ENCODE results near the gene POLR1A. TPM values are rescaled to one million over a fixed set of nuclear protein-coding genes. Genes with fewer than 3 reads are reported as not detected.

The POLR1A gene
- total RNA-seq, 2 experiments from 2014 or later = 13.1 to 13.4 TPM

GRCh38 chr2:86016581-86016980 is 89.1 kb downstream of the POLR1A start:
- peaks cover 20% of the 10 kb centered on the region for H3K4me1 ChIP-seq (ENCODE audit: insufficient read depth, low read length)
- H3K4me3 Mint-ChIP-seq = no peak overlapping the region

GRCh38 chr2:86015699-86016098 is 90.0 kb downstream of the POLR1A start:
- H3K36me3 ChIP-seq (ENCODE audit: insufficient read depth, low read length) = no peaks in the 10 kb centered on the region
- Mint-ChIP-seq H3K4me1 (ENCODE audit: low read depth) (peaks cover 16% of the 10 kb centered on the region), H3K27ac (no peak overlapping the region), H3K9me3 (peaks cover 10% of the 10 kb centered on the region), H3K4me3 (no peak overlapping the region), H3K27me3 (no peaks in the 10 kb centered on the region), H3K36me3 (ENCODE audit: low read depth) (no peaks in the 10 kb centered on the region)
- CTCF ChIA-PET = no interaction called here
- peaks cover 0 to 12% of the 10 kb centered on the region in 2 experiments for H3K9me3 ChIP-seq (ENCODE audit: control insufficient read depth in 1 of 2, insufficient read depth in 1 of 2, low read length in 2 of 2)
- POLR2A ChIA-PET = no interaction called here
- DNase-seq (no peak), ATAC-seq (ENCODE audit: poor library complexity) (no peak)
- peaks cover 20% of the 10 kb centered on the region for H3K4me1 ChIP-seq (ENCODE audit: insufficient read depth, low read length)
- no peaks in the 10 kb centered on the region for H3K27me3 ChIP-seq (ENCODE audit: control insufficient read depth in 1 of 2, insufficient read depth in 2 of 2, low read length in 2 of 2)
- TF ChIP-seq CTCF (IDR thresholded peaks at IDR 0.05) = no peak
- H3K27ac ChIP-seq (ENCODE audit: low read depth in 1 of 2, low read length in 2 of 2) = no peak overlapping the region
- intact Hi-C loops (cut with DNase I, micrococcal nuclease) = no loop called here
- H3K4me3 ChIP-seq (ENCODE audit: low read length) = no peak overlapping the region

More at GRCh38 chr2:86016581-86016980, 89.1 kb downstream of the POLR1A start:
- no peak for TF ChIP-seq CTCF (IDR thresholded peaks at IDR 0.05)
- intact Hi-C loops (cut with DNase I, micrococcal nuclease) = no loop called here
- CTCF ChIA-PET = interaction anchor here (1.9 kb wide), 1 partner anchor 20 kb away, joined by 4 read pairs; no protein-coding TSS in a partner anchor
- POLR2A ChIA-PET = interaction anchor here (1.1 to 1.3 kb wide), 2 partner anchors 17 to 19 kb away, joined by 3 to 8 read pairs; no protein-coding TSS in a partner anchor
- ATAC-seq (ENCODE audit: poor library complexity) = no peak
- no peaks in the 10 kb centered on the region for H3K27me3 ChIP-seq (ENCODE audit: control insufficient read depth in 1 of 2, insufficient read depth in 2 of 2, low read length in 2 of 2)
- Mint-ChIP-seq H3K9me3 (peaks cover 10% of the 10 kb centered on the region), H3K36me3 (ENCODE audit: low read depth) (no peaks in the 10 kb centered on the region), H3K4me1 (ENCODE audit: low read depth) (peaks cover 16% of the 10 kb centered on the region), H3K27me3 (no peaks in the 10 kb centered on the region), H3K27ac (peak overlapping the region; percentile 81)
- no peak for DNase-seq
- H3K9me3 ChIP-seq (ENCODE audit: control insufficient read depth in 1 of 2, insufficient read depth in 1 of 2, low read length in 2 of 2) = peaks cover 0 to 12% of the 10 kb centered on the region in 2 experiments
- H3K27ac ChIP-seq (ENCODE audit: low read depth in 1 of 2, low read length in 2 of 2) = peak overlapping the region in 1 of 2 donors; percentile 28
- no peaks in the 10 kb centered on the region for H3K36me3 ChIP-seq (ENCODE audit: insufficient read depth, low read length)
- no peak overlapping the region for H3K4me3 ChIP-seq (ENCODE audit: low read length)

- no peaks in the 10 kb centered on the region for H3K27me3 Mint-ChIP-seq
- peaks cover 16% of the 10 kb centered on the region for H3K4me1 Mint-ChIP-seq (ENCODE audit: low read depth)
- Histone ChIP-seq H3K4me1 (ENCODE audit: insufficient read depth, low read length) (peaks cover 20% of the 10 kb centered on the region), H3K9me3 (ENCODE audit: control insufficient read depth in 1 of 2, insufficient read depth in 1 of 2, low read length in 2 of 2) (peaks cover 0 to 12% of the 10 kb centered on the region in 2 experiments), H3K4me3 (ENCODE audit: low read length) (no peak overlapping the region), H3K36me3 (ENCODE audit: insufficient read depth, low read length) (no peaks in the 10 kb centered on the region), H3K27me3 (ENCODE audit: control insufficient read depth in 1 of 2, insufficient read depth in 2 of 2, low read length in 2 of 2) (no peaks in the 10 kb centered on the region), H3K27ac (ENCODE audit: low read depth in 1 of 2, low read length in 2 of 2) (no peak overlapping the region)
- ChIA-PET POLR2A (no interaction called here), CTCF (no interaction called here)
- H3K9me3 Mint-ChIP-seq = peaks cover 10% of the 10 kb centered on the region
- no peaks in the 10 kb centered on the region for H3K36me3 Mint-ChIP-seq (ENCODE audit: low read depth)
- H3K4me3 Mint-ChIP-seq = no peak overlapping the region
- no peak for DNase-seq
- H3K27ac Mint-ChIP-seq = no peak overlapping the region
- intact Hi-C loops (cut with DNase I, micrococcal nuclease) = no loop called here
- no peak for TF ChIP-seq CTCF (IDR thresholded peaks at IDR 0.05)
- no peak for ATAC-seq (ENCODE audit: poor library complexity)
Measured at GRCh38 chr2:86015006-86015405, 90.7 kb downstream of the POLR1A start.

Measured in CD4-positive, alpha-beta T cell (primary cell).